SU-DHL-6 (cell line): Measurements from ENCODE around the gene KIF1A.

Source experiments
- EZH2phosphoT487 ChIP-seq: fragments of 200-600 bp; sonication (generic), shearing (Covaris generic); conservative IDR thresholded peaks from 2 replicates; pipeline ENCODE4 v1.6.1; 2018; ENCODE audit warnings: mild to moderate bottlenecking, antibody characterized with exemption, low read length, moderate library complexity, mixed read lengths
- TF ChIP-seq, protein P1 (sequence below): fragments of 200-600 bp; sonication (generic); IDR thresholded peaks from one replicate; pipeline ENCODE4 v1.5.1; 2017; ENCODE audit warnings: antibody characterized with exemption, mild to moderate bottlenecking, low read length, moderate library complexity; ENCODE audit not compliant: insufficient read depth, poor library complexity, severe bottlenecking

DNA sequence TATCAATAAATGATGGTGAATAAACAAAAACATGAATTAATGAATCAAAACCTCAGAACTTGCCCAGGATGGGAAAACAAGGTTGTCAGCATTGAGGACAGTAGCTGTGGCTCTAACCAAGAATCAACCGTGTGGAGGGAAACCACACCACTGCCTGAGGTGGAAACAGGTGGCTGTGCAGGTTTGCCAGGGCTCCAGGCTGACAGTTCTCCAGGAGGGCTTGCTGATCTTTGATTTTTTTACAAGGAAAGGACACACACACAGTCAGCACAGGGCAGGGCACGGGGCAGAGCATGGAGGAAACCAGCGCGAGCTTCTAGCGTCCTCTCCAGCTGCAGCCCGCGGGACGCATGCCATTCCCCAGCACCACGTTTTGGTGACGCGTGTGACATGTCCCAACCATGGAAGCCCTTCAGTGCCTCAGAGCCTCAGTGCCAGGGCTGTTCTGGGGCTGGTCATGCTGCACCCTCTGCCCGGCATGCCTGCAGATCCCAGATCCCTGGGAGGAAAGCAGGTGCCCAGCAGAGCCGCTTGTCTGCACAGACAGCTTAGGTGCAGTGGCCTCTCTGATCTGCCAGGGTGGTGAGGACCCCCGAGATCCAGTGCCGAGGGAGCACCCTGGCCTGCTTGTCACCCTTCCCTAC lies 32.8 kb upstream of the KIF1A start:
- TF ChIP-seq, protein P1, sequence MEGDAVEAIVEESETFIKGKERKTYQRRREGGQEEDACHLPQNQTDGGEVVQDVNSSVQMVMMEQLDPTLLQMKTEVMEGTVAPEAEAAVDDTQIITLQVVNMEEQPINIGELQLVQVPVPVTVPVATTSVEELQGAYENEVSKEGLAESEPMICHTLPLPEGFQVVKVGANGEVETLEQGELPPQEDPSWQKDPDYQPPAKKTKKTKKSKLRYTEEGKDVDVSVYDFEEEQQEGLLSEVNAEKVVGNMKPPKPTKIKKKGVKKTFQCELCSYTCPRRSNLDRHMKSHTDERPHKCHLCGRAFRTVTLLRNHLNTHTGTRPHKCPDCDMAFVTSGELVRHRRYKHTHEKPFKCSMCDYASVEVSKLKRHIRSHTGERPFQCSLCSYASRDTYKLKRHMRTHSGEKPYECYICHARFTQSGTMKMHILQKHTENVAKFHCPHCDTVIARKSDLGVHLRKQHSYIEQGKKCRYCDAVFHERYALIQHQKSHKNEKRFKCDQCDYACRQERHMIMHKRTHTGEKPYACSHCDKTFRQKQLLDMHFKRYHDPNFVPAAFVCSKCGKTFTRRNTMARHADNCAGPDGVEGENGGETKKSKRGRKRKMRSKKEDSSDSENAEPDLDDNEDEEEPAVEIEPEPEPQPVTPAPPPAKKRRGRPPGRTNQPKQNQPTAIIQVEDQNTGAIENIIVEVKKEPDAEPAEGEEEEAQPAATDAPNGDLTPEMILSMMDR, result no peak
- no peak for TF ChIP-seq EZH2phosphoT487
